Measurements from ENCODE around the gene FAM184B.

- TF ChIP-seq POLR2A (IDR thresholded peaks at IDR 0.05) (no peak), CTCF (IDR thresholded peaks at IDR 0.05) (no peak)
These were observed 100.7 kb downstream of the FAM184B start for GRCh38 chr4:17680559-17681280.
